ENCODE results near the gene SORCS2. TPM values are rescaled to one million over a fixed set of nuclear protein-coding genes. Genes with fewer than 3 reads are reported as not detected.

The SORCS2 gene
- total RNA-seq, 1 experiment from 2014 or later = 4.1 TPM

DNA sequence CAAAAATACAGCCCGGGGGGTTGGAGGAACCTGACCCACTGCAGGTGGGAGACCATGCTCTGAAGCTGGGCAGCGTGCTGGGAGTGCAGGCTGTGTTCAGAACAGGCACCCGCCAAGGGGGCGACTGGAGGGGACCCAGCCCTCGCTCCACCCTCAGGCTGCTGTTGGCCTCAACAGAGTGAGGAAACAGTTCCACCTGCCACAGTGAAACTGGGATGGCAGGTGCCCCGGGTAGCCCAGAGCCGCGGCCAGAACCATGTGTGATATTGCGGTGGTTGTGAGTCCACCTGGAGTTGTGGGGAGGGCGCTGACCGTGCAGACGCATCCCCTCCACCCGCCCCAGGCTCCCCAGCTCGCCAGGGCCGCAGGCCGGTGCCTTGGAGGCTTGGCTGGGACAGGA, 288.1 kb downstream of the SORCS2 start:
- Histone ChIP-seq H3K27me3 (ENCODE audit: low read length) (no peaks in the 10 kb centered on the region), H3K4me2 (ENCODE audit: low read length) (no peak overlapping the region), H3K79me2 (ENCODE audit: low read length) (no peaks in the 10 kb centered on the region), H3F3A (ENCODE audit: low read length, unreplicated experiment) (no peaks in the 10 kb centered on the region), H3K27ac (ENCODE audit: low read length) (no peak overlapping the region), H3K4me1 (ENCODE audit: insufficient read depth, low read length) (no peaks in the 10 kb centered on the region), H3K9me3 (ENCODE audit: low read length) (no peaks in the 10 kb centered on the region), H3K9ac (ENCODE audit: low read length) (no peak overlapping the region), H4K20me1 (ENCODE audit: low read length) (no peaks in the 10 kb centered on the region), H3K4me3 (ENCODE audit: low read length) (no peak overlapping the region), H3K9me2 (replicated peaks; ENCODE audit: low read length) (no peaks in the 10 kb centered on the region), H3K36me3 (ENCODE audit: low read depth, low read length) (no peaks in the 10 kb centered on the region), H2AFZ (ENCODE audit: low read length) (no peak overlapping the region)
- no peak for TF ChIP-seq EZH2 (IDR thresholded peaks at IDR 0.05; ENCODE audit: low read length, unreplicated experiment)
- TF ChIP-seq, protein P1, sequence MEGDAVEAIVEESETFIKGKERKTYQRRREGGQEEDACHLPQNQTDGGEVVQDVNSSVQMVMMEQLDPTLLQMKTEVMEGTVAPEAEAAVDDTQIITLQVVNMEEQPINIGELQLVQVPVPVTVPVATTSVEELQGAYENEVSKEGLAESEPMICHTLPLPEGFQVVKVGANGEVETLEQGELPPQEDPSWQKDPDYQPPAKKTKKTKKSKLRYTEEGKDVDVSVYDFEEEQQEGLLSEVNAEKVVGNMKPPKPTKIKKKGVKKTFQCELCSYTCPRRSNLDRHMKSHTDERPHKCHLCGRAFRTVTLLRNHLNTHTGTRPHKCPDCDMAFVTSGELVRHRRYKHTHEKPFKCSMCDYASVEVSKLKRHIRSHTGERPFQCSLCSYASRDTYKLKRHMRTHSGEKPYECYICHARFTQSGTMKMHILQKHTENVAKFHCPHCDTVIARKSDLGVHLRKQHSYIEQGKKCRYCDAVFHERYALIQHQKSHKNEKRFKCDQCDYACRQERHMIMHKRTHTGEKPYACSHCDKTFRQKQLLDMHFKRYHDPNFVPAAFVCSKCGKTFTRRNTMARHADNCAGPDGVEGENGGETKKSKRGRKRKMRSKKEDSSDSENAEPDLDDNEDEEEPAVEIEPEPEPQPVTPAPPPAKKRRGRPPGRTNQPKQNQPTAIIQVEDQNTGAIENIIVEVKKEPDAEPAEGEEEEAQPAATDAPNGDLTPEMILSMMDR (conservative IDR thresholded peaks at IDR 0.05; ENCODE audit: low read depth, low read length) = no peak
- ATAC-seq (no peak), DNase-seq (no peak)
- ChIA-PET POLR2A (ENCODE audit: unreplicated experiment) (no interaction called here), CTCF (no interaction called here)
- BruUV-seq (replicated peaks) = no TSS peak
- intact Hi-C loops (cut with micrococcal nuclease) = no loop called here

DNA sequence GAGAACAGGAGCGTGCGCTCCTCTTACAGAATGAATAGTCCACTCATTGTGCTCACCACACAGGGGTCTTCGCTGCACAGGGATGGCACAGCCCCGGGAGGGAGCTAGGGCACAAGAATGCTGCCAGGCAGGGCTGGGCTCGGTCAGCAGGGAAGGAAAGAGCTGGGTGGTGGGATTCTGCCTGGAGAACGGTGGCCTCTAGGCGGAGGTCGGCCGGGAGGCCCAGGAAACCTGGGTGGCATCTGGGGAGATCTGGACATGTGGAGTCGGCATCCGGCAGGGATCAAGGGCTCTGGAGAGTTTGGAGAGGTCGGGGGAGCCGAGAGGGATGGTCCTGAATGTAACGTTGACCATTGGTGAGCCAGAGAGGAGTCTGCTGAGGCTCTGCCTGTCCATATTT, 288.9 kb downstream of the SORCS2 start:
- H3K4me2 ChIP-seq (ENCODE audit: low read length) = no peak overlapping the region
- H2AFZ ChIP-seq (ENCODE audit: low read length) = no peak overlapping the region
- DNase-seq (no peak), ATAC-seq (no peak)
- no TSS peak for BruUV-seq (replicated peaks)
- no peaks in the 10 kb centered on the region for H3F3A ChIP-seq (ENCODE audit: low read length, unreplicated experiment)
- H4K20me1 ChIP-seq (ENCODE audit: low read length) = no peaks in the 10 kb centered on the region
- H3K9ac ChIP-seq (ENCODE audit: low read length) = no peak overlapping the region
- no peaks in the 10 kb centered on the region for H3K9me2 ChIP-seq (replicated peaks; ENCODE audit: low read length)
- intact Hi-C loops (cut with micrococcal nuclease) = no loop called here
- no peak overlapping the region for H3K27ac ChIP-seq (ENCODE audit: low read length)
- ChIA-PET CTCF (interaction anchor here (0.6 kb wide), 1 partner anchor 196 kb away, joined by 3 read pairs; no protein-coding TSS in a partner anchor), POLR2A (ENCODE audit: unreplicated experiment) (no interaction called here)
- no peaks in the 10 kb centered on the region for H3K4me1 ChIP-seq (ENCODE audit: insufficient read depth, low read length)
- no peaks in the 10 kb centered on the region for H3K36me3 ChIP-seq (ENCODE audit: low read depth, low read length)
- TF ChIP-seq EZH2 (IDR thresholded peaks at IDR 0.05; ENCODE audit: low read length, unreplicated experiment) (no peak), EZH2phosphoT487 (IDR thresholded peaks at IDR 0.05; ENCODE audit: borderline replicate concordance, low read length) (no peak)
- TF ChIP-seq, protein P1 (conservative IDR thresholded peaks at IDR 0.05; ENCODE audit: low read depth, low read length) = no peak
- no peaks in the 10 kb centered on the region for H3K9me3 ChIP-seq (ENCODE audit: low read length)
- no peak overlapping the region for H3K4me3 ChIP-seq (ENCODE audit: low read length)
- no peaks in the 10 kb centered on the region for H3K27me3 ChIP-seq (ENCODE audit: low read length)
- no peaks in the 10 kb centered on the region for H3K79me2 ChIP-seq (ENCODE audit: low read length)

DNA sequence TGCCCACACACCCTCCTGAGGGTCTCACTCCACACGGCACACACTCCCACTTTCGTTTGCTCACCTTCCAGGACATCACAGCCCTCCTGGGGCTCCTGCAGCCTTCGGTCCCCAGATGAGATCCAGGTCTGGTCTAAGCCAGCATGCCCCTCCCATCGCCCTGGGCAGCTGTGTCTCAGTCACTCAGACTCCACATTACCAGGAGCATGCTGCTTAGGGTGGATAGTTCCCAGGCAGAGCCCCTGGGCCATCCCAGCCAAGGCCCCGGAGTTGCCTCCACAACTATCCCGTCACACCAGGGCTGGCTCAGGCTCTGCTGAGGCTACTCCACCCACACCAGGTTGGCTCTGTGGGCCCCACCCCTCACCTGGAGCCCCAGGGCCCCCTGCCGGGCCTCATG, 292.8 kb downstream of the SORCS2 start:
- TF ChIP-seq EZH2 (IDR thresholded peaks at IDR 0.05; ENCODE audit: low read length, unreplicated experiment) (no peak), EZH2phosphoT487 (IDR thresholded peaks at IDR 0.05; ENCODE audit: borderline replicate concordance, low read length) (no peak)
- TF ChIP-seq, protein P1 (conservative IDR thresholded peaks at IDR 0.05; ENCODE audit: low read depth, low read length) = no peak
- Histone ChIP-seq H3K9ac (ENCODE audit: low read length) (no peak overlapping the region), H2AFZ (ENCODE audit: low read length) (no peak overlapping the region), H3K4me1 (ENCODE audit: insufficient read depth, low read length) (no peaks in the 10 kb centered on the region), H3K79me2 (ENCODE audit: low read length) (no peaks in the 10 kb centered on the region), H3F3A (ENCODE audit: low read length, unreplicated experiment) (no peaks in the 10 kb centered on the region), H3K27ac (ENCODE audit: low read length) (no peak overlapping the region), H3K36me3 (ENCODE audit: low read depth, low read length) (no peaks in the 10 kb centered on the region), H3K4me2 (ENCODE audit: low read length) (no peak overlapping the region), H3K9me2 (replicated peaks; ENCODE audit: low read length) (no peaks in the 10 kb centered on the region), H3K4me3 (ENCODE audit: low read length) (no peak overlapping the region), H3K9me3 (ENCODE audit: low read length) (no peaks in the 10 kb centered on the region), H3K27me3 (ENCODE audit: low read length) (no peaks in the 10 kb centered on the region), H4K20me1 (ENCODE audit: low read length) (no peaks in the 10 kb centered on the region)
- DNase-seq (no peak), ATAC-seq (no peak)
- no TSS peak for BruUV-seq (replicated peaks)
- intact Hi-C loops (cut with micrococcal nuclease) = no loop called here
- ChIA-PET POLR2A (ENCODE audit: unreplicated experiment) (no interaction called here), CTCF (no interaction called here)

Data from PC-3 (cell line).